Transverse colon (tissue), 4 donors: ENCODE results near the gene SUSD4. TPM values are rescaled to one million over a fixed set of nuclear protein-coding genes. Genes with fewer than 3 reads are reported as not detected.

ENCODE experiments used
- DNase-seq: peaks from one replicate; pipeline ENCODE4 v3.0.0-alpha.2; 2019
- H3K27ac ChIP-seq, 4 donors: fragments of 200-600 bp; sonication (generic); 2 replicates each; pipeline ENCODE4 v1.5.1; 2016 to 2018; ENCODE audit warnings: inconsistent platforms in 4 of 4
- H3K27me3 ChIP-seq: fragments of 200-600 bp; sonication (generic); 2 replicates; pipeline ENCODE4 v1.5.1; 2017; ENCODE audit warnings: inconsistent platforms
- H3K36me3 ChIP-seq, 4 donors: fragments of 200-600 bp; sonication (generic); 2 replicates each; pipeline ENCODE4 v1.5.1; 2017 to 2019; ENCODE audit warnings: inconsistent platforms in 4 of 4
- H3K4me1 ChIP-seq, 4 donors: fragments of 200-600 bp; sonication (generic); 2 replicates each; pipeline ENCODE4 v1.5.1; 2017 to 2020; ENCODE audit warnings: inconsistent platforms in 4 of 4
- H3K4me3 ChIP-seq, 4 donors: fragments of 200-600 bp; sonication (generic); 1 replicate in 1 of 4; 2 replicates in 3 of 4; pipeline versions ENCODE4 v1.5.1 to v1.6.1; 2017 to 2019; ENCODE audit warnings: inconsistent platforms in 4 of 4
- H3K9me3 ChIP-seq, 2 donors: fragments of 200-600 bp; sonication (generic); 2 replicates each; pipeline ENCODE4 v1.5.1; 2017 to 2019; ENCODE audit warnings: inconsistent platforms in 2 of 2
- CTCF ChIP-seq, 5 experiments: fragments of 200-600 bp in 3 of 5; fragments of 450-650 bp in 2 of 5; sonication (generic) in 3 of 5; IDR thresholded peaks; 1 replicate in 2 of 5; 2 replicates in 3 of 5; pipeline ENCODE4 v1.5.1; 2016 to 2017; ENCODE audit warnings: antibody characterized with exemption in 5 of 5, inconsistent platforms in 3 of 5, mild to moderate bottlenecking in 2 of 5, moderate library complexity in 1 of 5
- EP300 ChIP-seq: sonication (generic); formaldehyde crosslinking; IDR thresholded peaks from one replicate; pipeline ENCODE4 v1.6.1; 2017; ENCODE audit warnings: antibody characterized with exemption, low read depth
- POLR2A ChIP-seq: fragments of 450-650 bp; IDR thresholded peaks from one replicate; pipeline ENCODE4 v1.6.1; 2016; ENCODE audit warnings: antibody characterized with exemption, mild to moderate bottlenecking, moderate library complexity
- POLR2AphosphoS5 ChIP-seq, 3 donors: sonication (generic); formaldehyde crosslinking; IDR thresholded peaks; one replicate each; pipeline ENCODE4 v1.6.1; 2016; ENCODE audit warnings: antibody characterized with exemption in 3 of 3
- WGBS, 2 donors: methylation state at CpG; one replicate each; pipeline ENCODE4 v1.1.5; 2018; ENCODE audit warnings: low coverage in 1 of 2; 5-methylcytosine and 5-hydroxymethylcytosine counted together
- in situ Hi-C, 4 donors: fragments of 200-750 bp; cut with MboI; loops; one replicate each; pipeline versions ENCODE4 v1.15.0 to v1.15.1; 2017; ENCODE audit warnings: low sequenced_read_pairs in 3 of 4, low pct_ligation_motif_present in 1 of 4, low pct_unique_long_range_greater_than_20kb in 1 of 4
- intact Hi-C: fragments of 100-400 bp; cut with DNase I; formaldehyde crosslinking; loops from one replicate; pipeline ENCODE4 v1.15.1; 2023; ENCODE audit warnings: low total_unique reads
- total RNA-seq, 4 donors: library from RNA; depleted of rRNA; stranded (reverse); fragments of >200 nt; gene quantifications; one replicate each; pipeline ENCODE4 v1.1.0, GENCODE V29; 2016

The SUSD4 gene
- total RNA-seq, 4 donors from 2014 or later = 0.32 to 1.2 TPM; not detected in 2

- no peak overlapping the region for H3K4me3 ChIP-seq
- no peaks in the 10 kb centered on the region for H3K9me3 ChIP-seq
- no peaks in the 10 kb centered on the region for H3K4me1 ChIP-seq
- no peak for DNase-seq
- 75 to 82% methylated on average over 2 of the region's 2 CpGs for WGBS, 2 donors
- intact Hi-C loops (no loop called here), in situ Hi-C loops (no loop called here)
- peaks cover 33% of the 10 kb centered on the region for H3K27me3 ChIP-seq
- no peak overlapping the region for H3K27ac ChIP-seq
- TF ChIP-seq EP300 = no peak
- TF ChIP-seq POLR2A = no peak
- TF ChIP-seq POLR2AphosphoS5 (IDR thresholded peaks at IDR 0.05) = no peak
- no peak for TF ChIP-seq CTCF (IDR thresholded peaks at IDR 0.05)
- no peaks in the 10 kb centered on the region for H3K36me3 ChIP-seq
These were observed 8.3 kb downstream of the SUSD4 start for GRCh38 chr1:223355699-223356098.

- in situ Hi-C loops = no loop called here
- DNase-seq = no peak
- Histone ChIP-seq H3K9me3 (no peaks in the 10 kb centered on the region), H3K36me3 (no peaks in the 10 kb centered on the region), H3K27me3 (peaks cover 26% of the 10 kb centered on the region), H3K4me1 (no peaks in the 10 kb centered on the region), H3K4me3 (no peak overlapping the region), H3K27ac (no peak overlapping the region)
- intact Hi-C loops = no loop called here
- no peak for TF ChIP-seq POLR2A
- TF ChIP-seq POLR2AphosphoS5 (IDR thresholded peaks at IDR 0.05) = no peak
- TF ChIP-seq EP300 = no peak
- TF ChIP-seq CTCF (IDR thresholded peaks at IDR 0.05) = no peak
- WGBS, 2 donors = 51 to 68% methylated on average over 2 to 6 of the region's 6 CpGs
These were observed 10.0 kb downstream of the SUSD4 start for GRCh38 chr1:223353939-223354338.

- DNase-seq = no peak
- in situ Hi-C loops = no loop called here
- Histone ChIP-seq H3K27me3 (peaks cover 22% of the 10 kb centered on the region), H3K27ac (no peak overlapping the region), H3K36me3 (no peaks in the 10 kb centered on the region), H3K9me3 (no peaks in the 10 kb centered on the region), H3K4me1 (no peaks in the 10 kb centered on the region), H3K4me3 (no peak overlapping the region)
- WGBS, 2 donors = 56% methylated on average over 7 of the region's 7 CpGs; no CpG with 5 or more reads in 1 of the 2 donors
- TF ChIP-seq POLR2AphosphoS5 (IDR thresholded peaks at IDR 0.05) = no peak
- no peak for TF ChIP-seq EP300
- no peak for TF ChIP-seq POLR2A
- no peak for TF ChIP-seq CTCF (IDR thresholded peaks at IDR 0.05)
- intact Hi-C loops = no loop called here
These were observed 11.0 kb downstream of the SUSD4 start for GRCh38 chr1:223352944-223353343.

GRCh38 chr1:223350361-223350908 lies 13.5 kb downstream of the SUSD4 start:
- in situ Hi-C loops (no loop called here), intact Hi-C loops (no loop called here)
- H3K36me3 ChIP-seq = no peaks in the 10 kb centered on the region
- H3K4me1 ChIP-seq = no peaks in the 10 kb centered on the region
- peaks cover 22% of the 10 kb centered on the region for H3K27me3 ChIP-seq
- DNase-seq = no peak
- no peaks in the 10 kb centered on the region for H3K9me3 ChIP-seq
- H3K4me3 ChIP-seq = no peak overlapping the region
- TF ChIP-seq POLR2A = no peak
- no peak for TF ChIP-seq EP300
- no peak for TF ChIP-seq POLR2AphosphoS5 (IDR thresholded peaks at IDR 0.05)
- TF ChIP-seq CTCF (IDR thresholded peaks at IDR 0.05) = no peak
- WGBS, 2 donors = 78 to 81% methylated on average over 3 to 5 of the region's 5 CpGs
- no peak overlapping the region for H3K27ac ChIP-seq
